Measurements from ENCODE around the gene AKAP13. TPM values are rescaled to one million over a fixed set of nuclear protein-coding genes. Genes with fewer than 3 reads are reported as not detected.

Gene AKAP13
- total RNA-seq, 1 experiment from 2014 or later, result 47.3 TPM

GRCh38 chr15:85587707-85588411 lies 207.5 kb downstream of the AKAP13 start:
- no peak overlapping the region for H3K27ac ChIP-seq (ENCODE audit: insufficient read length, low read depth, low read length)
- no peak overlapping the region for H3K4me2 ChIP-seq (ENCODE audit: insufficient read depth, insufficient read length, low read length)

More at GRCh38 chr15:85587707-85588411, 207.5 kb downstream of the AKAP13 start:
- Histone ChIP-seq H3K23ac (ENCODE audit: insufficient read length, low read depth, low read length) (no peak overlapping the region), H4K20me1 (ENCODE audit: control insufficient read depth, insufficient read depth, insufficient read length) (no peaks in the 10 kb centered on the region), H4K5ac (ENCODE audit: insufficient read length, low read depth, low read length) (no peak overlapping the region), H2BK12ac (ENCODE audit: insufficient read length, low read depth, low read length) (no peak overlapping the region), H3K14ac (ENCODE audit: insufficient read depth, low read length) (no peak overlapping the region), H2BK15ac (ENCODE audit: low read depth, low read length) (no peak overlapping the region), H4K91ac (ENCODE audit: insufficient read length, low read depth, low read length) (no peak overlapping the region), H3K4ac (ENCODE audit: low read depth, low read length) (no peak overlapping the region), H2AK5ac (ENCODE audit: insufficient read length, low read length) (no peak overlapping the region), H2BK5ac (ENCODE audit: insufficient read length, low read length) (no peak overlapping the region), H3K79me2 (ENCODE audit: insufficient read depth, low read length) (no peaks in the 10 kb centered on the region), H3K27me3 (ENCODE audit: insufficient read depth, low read length) (no peaks in the 10 kb centered on the region), H2BK120ac (ENCODE audit: low read depth, low read length, poor library complexity, severe bottlenecking) (no peak overlapping the region), H3K79me1 (ENCODE audit: insufficient read depth, low read depth, low read length, poor library complexity, severe bottlenecking) (no peaks in the 10 kb centered on the region), H3K9me3 (ENCODE audit: control insufficient read depth, low read depth, low read length) (no peaks in the 10 kb centered on the region), H3K9ac (ENCODE audit: extremely low read depth, insufficient read length, low read length) (no peak overlapping the region), H2AFZ (ENCODE audit: low read length) (no peak overlapping the region), H2BK20ac (ENCODE audit: low read depth, low read length, poor library complexity, severe bottlenecking) (no peak overlapping the region), H4K8ac (replicated peaks; ENCODE audit: insufficient read length, low read depth, low read length) (no peak overlapping the region), H3K23me2 (ENCODE audit: insufficient read length, low read depth, low read length, poor library complexity, severe bottlenecking) (no peaks in the 10 kb centered on the region), H3K18ac (ENCODE audit: insufficient read length, low read depth, low read length) (no peak overlapping the region), H3T11ph (ENCODE audit: low read length) (no peak overlapping the region), H3K56ac (ENCODE audit: insufficient read length, low read depth, low read length) (no peak overlapping the region), H3K4me1 (ENCODE audit: insufficient read depth, low read length) (no peaks in the 10 kb centered on the region; the same call in 1 of the 2 replicates)
- Mint-ChIP-seq H3K27ac (no peak overlapping the region), H3K27me3 (ENCODE audit: low read depth) (no peaks in the 10 kb centered on the region), H3K4me3 (no peak overlapping the region), H3K4me1 (peaks cover 17 to 23% of the 10 kb centered on the region in 2 experiments), H3K9me3 (no peaks in the 10 kb centered on the region), H3K36me3 (ENCODE audit: insufficient read depth in 1 of 3, low read depth in 3 of 3) (peaks cover 6% of the 10 kb centered on the region in 3 experiments; a peak in 4 of 7 replicates)
- no peak for TF ChIP-seq CTCF (conservative IDR thresholded peaks at IDR 0.05)
- WGBS (ENCODE audit: extremely low coverage, insufficient read length, low lambda C conversion rate), result no CpG with 5 or more reads among the region's 10 CpGs
- DNase-seq, result no peak
